ENCODE results near the gene KCNG4. TPM values are rescaled to one million over a fixed set of nuclear protein-coding genes. Genes with fewer than 3 reads are reported as not detected.

KCNG4 gene
- total and polyA plus RNA-seq, 10 of the 15 experiments (the other 5 are each of a cell fraction or from before 2014, with no cell fraction given) = not detected

DNA sequence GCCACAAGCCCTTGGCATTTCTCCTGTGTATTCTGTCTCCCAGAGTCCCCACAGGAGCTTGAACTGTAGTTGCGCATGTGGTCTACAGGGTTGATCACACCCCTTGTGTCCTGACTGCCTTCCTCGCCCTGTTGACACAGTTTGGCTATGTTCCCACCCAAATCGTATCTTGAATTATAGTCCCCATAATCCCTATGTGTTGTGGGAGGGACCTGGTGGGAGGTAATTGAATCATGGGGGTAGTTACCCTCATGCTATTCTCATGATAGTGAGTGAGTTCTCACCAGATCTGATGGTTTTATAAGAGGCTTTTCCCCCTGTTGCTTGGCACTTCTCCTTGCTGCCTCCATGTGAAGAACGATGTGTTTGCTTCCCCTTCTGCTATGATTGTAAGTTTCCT, 27.7 kb downstream of the KCNG4 start (continued):
- no peak for TF ChIP-seq E4F1 (IDR thresholded peaks at IDR 0.05; ENCODE audit: borderline replicate concordance, partially characterized antibody)
- no peak for TF ChIP-seq RBBP5 (conservative IDR thresholded peaks at IDR 0.05)
- TF ChIP-seq, protein P1, sequence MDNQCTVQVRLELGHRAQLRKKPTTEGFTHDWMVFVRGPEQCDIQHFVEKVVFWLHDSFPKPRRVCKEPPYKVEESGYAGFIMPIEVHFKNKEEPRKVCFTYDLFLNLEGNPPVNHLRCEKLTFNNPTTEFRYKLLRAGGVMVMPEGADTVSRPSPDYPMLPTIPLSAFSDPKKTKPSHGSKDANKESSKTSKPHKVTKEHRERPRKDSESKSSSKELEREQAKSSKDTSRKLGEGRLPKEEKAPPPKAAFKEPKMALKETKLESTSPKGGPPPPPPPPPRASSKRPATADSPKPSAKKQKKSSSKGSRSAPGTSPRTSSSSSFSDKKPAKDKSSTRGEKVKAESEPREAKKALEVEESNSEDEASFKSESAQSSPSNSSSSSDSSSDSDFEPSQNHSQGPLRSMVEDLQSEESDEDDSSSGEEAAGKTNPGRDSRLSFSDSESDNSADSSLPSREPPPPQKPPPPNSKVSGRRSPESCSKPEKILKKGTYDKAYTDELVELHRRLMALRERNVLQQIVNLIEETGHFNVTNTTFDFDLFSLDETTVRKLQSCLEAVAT (IDR thresholded peaks at IDR 0.05) = no peak
- no peak for TF ChIP-seq ZBTB40 (IDR thresholded peaks at IDR 0.05; ENCODE audit: borderline replicate concordance)
- TF ChIP-seq ZNF274 (IDR thresholded peaks at IDR 0.05; ENCODE audit: insufficient read depth, insufficient read length) = no peak
- TF ChIP-seq ZNF622 (IDR thresholded peaks at IDR 0.05) = no peak
- no peak for TF ChIP-seq PAX8 (IDR thresholded peaks at IDR 0.05)
- TF ChIP-seq, protein P2, sequence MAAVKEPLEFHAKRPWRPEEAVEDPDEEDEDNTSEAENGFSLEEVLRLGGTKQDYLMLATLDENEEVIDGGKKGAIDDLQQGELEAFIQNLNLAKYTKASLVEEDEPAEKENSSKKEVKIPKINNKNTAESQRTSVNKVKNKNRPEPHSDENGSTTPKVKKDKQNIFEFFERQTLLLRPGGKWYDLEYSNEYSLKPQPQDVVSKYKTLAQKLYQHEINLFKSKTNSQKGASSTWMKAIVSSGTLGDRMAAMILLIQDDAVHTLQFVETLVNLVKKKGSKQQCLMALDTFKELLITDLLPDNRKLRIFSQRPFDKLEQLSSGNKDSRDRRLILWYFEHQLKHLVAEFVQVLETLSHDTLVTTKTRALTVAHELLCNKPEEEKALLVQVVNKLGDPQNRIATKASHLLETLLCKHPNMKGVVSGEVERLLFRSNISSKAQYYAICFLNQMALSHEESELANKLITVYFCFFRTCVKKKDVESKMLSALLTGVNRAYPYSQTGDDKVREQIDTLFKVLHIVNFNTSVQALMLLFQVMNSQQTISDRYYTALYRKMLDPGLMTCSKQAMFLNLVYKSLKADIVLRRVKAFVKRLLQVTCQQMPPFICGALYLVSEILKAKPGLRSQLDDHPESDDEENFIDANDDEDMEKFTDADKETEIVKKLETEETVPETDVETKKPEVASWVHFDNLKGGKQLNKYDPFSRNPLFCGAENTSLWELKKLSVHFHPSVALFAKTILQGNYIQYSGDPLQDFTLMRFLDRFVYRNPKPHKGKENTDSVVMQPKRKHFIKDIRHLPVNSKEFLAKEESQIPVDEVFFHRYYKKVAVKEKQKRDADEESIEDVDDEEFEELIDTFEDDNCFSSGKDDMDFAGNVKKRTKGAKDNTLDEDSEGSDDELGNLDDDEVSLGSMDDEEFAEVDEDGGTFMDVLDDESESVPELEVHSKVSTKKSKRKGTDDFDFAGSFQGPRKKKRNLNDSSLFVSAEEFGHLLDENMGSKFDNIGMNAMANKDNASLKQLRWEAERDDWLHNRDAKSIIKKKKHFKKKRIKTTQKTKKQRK (IDR thresholded peaks at IDR 0.05; ENCODE audit: low read depth, low read length) = no peak
- TF ChIP-seq, protein P3, sequence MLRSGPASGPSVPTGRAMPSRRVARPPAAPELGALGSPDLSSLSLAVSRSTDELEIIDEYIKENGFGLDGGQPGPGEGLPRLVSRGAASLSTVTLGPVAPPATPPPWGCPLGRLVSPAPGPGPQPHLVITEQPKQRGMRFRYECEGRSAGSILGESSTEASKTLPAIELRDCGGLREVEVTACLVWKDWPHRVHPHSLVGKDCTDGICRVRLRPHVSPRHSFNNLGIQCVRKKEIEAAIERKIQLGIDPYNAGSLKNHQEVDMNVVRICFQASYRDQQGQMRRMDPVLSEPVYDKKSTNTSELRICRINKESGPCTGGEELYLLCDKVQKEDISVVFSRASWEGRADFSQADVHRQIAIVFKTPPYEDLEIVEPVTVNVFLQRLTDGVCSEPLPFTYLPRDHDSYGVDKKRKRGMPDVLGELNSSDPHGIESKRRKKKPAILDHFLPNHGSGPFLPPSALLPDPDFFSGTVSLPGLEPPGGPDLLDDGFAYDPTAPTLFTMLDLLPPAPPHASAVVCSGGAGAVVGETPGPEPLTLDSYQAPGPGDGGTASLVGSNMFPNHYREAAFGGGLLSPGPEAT (IDR thresholded peaks at IDR 0.05; ENCODE audit: low read depth) = no peak
- TF ChIP-seq PRDM15 (CRISPR knock-in tag; IDR thresholded peaks at IDR 0.05) = no peak
- no peak for TF ChIP-seq SUPT20H (IDR thresholded peaks at IDR 0.05; ENCODE audit: borderline replicate concordance, control insufficient read depth, low read depth, low read length)
- TF ChIP-seq NR2C2 (IDR thresholded peaks at IDR 0.05; ENCODE audit: borderline replicate concordance, control insufficient read depth, insufficient read length, low read depth) = no peak

Data from GM12878 (cell line).